Activated CD8-positive, alpha-beta memory T cell treated with anti-CD3 and anti-CD28 coated beads for 4 hours (primary cell): ENCODE data around the gene PTPRCAP.
"Not testable (repeated sequence)": the region's sequence is repeated elsewhere in the genome, so short reads cannot be mapped to it uniquely, and the experiment has no call there.

Experiments
- DNase-seq, 2 donors: peaks; one replicate each; pipeline ENCODE4 v3.0.0-alpha.2; 2020; ENCODE audit warnings: low read depth in 2 of 2

The PTPRCAP gene

GRCh38 chr11:67437082-67437808, at the start of gene PTPRCAP:
PTPRCAP (minus strand) TSS chr11:67437682; CDS start chr11:67437619, 63 bp downstream.
- DNase-seq = peak; percentile 51 to 57

- no peak for DNase-seq
Measured at GRCh38 chr11:67486481-67487195, 49.2 kb upstream of the PTPRCAP start.

- not testable (repeated sequence) for DNase-seq
Measured at GRCh38 chr11:67485873-67486361, 48.4 kb upstream of the PTPRCAP start.

- peak in 1 of 2 donors; percentile 39 for DNase-seq
Measured at GRCh38 chr11:67484847-67485311, 47.4 kb upstream of the PTPRCAP start.

GRCh38 chr11:67483831-67484665, 46.6 kb upstream of the PTPRCAP start:
- no peak for DNase-seq

GRCh38 chr11:67482827-67483798, 45.6 kb upstream of the PTPRCAP start, which contains the start of gene AIP:
AIP (plus strand) TSS chr11:67483026; CDS start chr11:67483159, 133 bp downstream.
- peak; percentile 90 to 94 for DNase-seq

GRCh38 chr11:67482275-67482826, 44.9 kb upstream of the PTPRCAP start:
- DNase-seq = no peak

- not testable (repeated sequence) for DNase-seq
Measured at GRCh38 chr11:67477344-67478050, 40.0 kb upstream of the PTPRCAP start.

- not testable (repeated sequence) for DNase-seq
Measured at GRCh38 chr11:67476692-67477091, 39.2 kb upstream of the PTPRCAP start.

- no peak for DNase-seq
Measured at GRCh38 chr11:67472882-67473281, 35.4 kb upstream of the PTPRCAP start.

GRCh38 chr11:67470337-67471002, 33.0 kb upstream of the PTPRCAP start:
- no peak for DNase-seq

GRCh38 chr11:67469508-67469811, 32.0 kb upstream of the PTPRCAP start:
- no peak for DNase-seq

GRCh38 chr11:67468759-67469507, 31.5 kb upstream of the PTPRCAP start, which contains the start of gene TMEM134:
TMEM134 (minus strand) TSS chr11:67469251; CDS start chr11:67469192, 59 bp downstream.
- DNase-seq = peak; percentile 86 to 88

GRCh38 chr11:67468456-67468758, 30.9 kb upstream of the PTPRCAP start:
- DNase-seq = no peak

GRCh38 chr11:67468056-67468455, 30.6 kb upstream of the PTPRCAP start:
- no peak for DNase-seq

GRCh38 chr11:67466962-67467771, 29.7 kb upstream of the PTPRCAP start:
- DNase-seq = no peak

GRCh38 chr11:67466367-67466766, 28.9 kb upstream of the PTPRCAP start:
- DNase-seq = no peak

GRCh38 chr11:67465530-67465929, 28.0 kb upstream of the PTPRCAP start:
- not testable (repeated sequence) for DNase-seq
